SH-SY5Y (cell line): ENCODE results near the gene IL1RAPL2.

ENCODE experiments used
- GATA2 ChIP-seq: IDR thresholded peaks from 2 replicates; pipeline ENCODE4 v1.6.1; 2011; ENCODE audit warnings: mild to moderate bottlenecking, low read depth, low read length
- GATA3 ChIP-seq: IDR thresholded peaks from 2 replicates; pipeline ENCODE4 v1.6.1; 2011; ENCODE audit warnings: low read depth, mild to moderate bottlenecking, low read length, moderate library complexity

- TF ChIP-seq GATA3 (no peak), GATA2 (no peak)
These were observed 369.6 kb downstream of the IL1RAPL2 start for GRCh38 chrX:104935581-104935980.
